ENCODE results near the gene USF1. TPM values are rescaled to one million over a fixed set of nuclear protein-coding genes. Genes with fewer than 3 reads are reported as not detected.
"Not testable (repeated sequence)": the region's sequence is repeated elsewhere in the genome, so short reads cannot be mapped to it uniquely, and the experiment has no call there.

USF1 gene
- total RNA-seq, 1 donor from 2014 or later, result 83.2 TPM

DNA sequence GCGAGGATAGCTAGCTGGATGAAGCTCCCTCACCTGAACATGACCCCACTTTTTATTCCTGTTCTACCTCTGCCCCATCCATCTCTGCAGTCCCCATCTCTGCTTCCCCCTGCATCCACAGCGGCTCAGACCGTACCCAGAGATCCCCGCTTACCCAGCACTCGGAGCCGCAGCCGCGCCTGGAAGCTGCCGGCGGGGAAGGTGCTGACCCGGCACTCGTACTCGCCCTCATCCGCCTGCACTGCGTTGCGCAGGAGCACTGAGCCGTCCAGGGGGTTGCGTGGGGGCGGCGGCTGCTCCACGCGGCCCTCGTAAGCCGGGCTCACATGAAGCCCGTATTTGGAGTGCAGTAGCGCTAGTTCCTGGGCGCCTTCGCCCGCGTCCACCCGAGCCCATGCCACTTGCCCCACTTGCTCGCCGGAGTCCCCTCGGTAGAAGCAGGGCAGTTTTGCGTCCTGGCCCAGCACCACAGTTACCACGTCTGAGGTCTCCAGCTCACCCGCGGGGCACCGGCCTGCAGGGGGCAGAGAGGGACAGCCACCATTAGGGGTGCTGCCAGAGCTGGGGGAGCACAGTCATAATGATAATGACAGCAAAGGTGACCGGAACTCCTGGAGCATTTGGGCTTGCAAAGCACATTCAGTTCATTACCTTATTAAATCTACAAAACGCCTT lies 33.8 kb upstream of the USF1 start:
- DNase-seq (ENCODE audit: low read depth in 2 of 2), result no peak

GRCh38 chr1:161077426-161077825 lies 31.6 kb upstream of the USF1 start:
- DNase-seq (ENCODE audit: low read depth in 2 of 2), result no peak

GRCh38 chr1:161076410-161076809 lies 30.6 kb upstream of the USF1 start:
- no peak for DNase-seq (ENCODE audit: low read depth in 2 of 2)

GRCh38 chr1:161074676-161075368 lies 29.0 kb upstream of the USF1 start:
- no peak for DNase-seq (ENCODE audit: low read depth in 2 of 2)

DNA sequence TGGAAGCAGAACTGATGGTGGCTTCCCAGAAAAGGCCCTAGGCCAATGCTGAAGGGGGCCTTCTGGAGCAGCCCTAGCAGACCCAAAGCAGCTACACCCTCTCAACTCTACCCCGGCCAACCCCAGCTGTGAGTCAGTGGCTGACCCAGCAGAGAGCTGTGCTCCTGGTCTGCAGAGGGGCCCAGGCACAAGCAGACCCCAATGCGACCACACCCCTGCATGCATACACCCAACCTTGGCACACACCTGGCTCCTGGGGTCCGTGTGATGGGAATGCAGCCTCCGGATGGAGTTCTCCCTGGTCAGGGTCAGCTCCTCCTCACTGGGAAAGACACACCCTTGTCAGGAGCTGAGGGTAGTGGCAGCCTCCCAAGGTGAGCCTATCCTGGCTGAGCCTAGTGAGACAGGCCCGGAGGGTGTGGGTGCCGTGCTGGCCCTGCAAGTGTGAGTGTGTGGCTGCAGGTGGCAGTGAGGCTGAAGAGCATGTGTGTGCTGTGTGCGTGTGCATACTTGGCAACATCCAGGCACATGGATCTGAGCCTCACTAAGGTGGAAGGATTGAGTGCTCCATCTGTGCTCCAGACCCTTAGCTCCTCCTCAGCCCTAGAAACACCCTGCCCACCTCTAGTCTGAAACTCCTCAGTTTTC lies 27.8 kb upstream of the USF1 start:
- DNase-seq (ENCODE audit: low read depth in 2 of 2), result no peak

DNA sequence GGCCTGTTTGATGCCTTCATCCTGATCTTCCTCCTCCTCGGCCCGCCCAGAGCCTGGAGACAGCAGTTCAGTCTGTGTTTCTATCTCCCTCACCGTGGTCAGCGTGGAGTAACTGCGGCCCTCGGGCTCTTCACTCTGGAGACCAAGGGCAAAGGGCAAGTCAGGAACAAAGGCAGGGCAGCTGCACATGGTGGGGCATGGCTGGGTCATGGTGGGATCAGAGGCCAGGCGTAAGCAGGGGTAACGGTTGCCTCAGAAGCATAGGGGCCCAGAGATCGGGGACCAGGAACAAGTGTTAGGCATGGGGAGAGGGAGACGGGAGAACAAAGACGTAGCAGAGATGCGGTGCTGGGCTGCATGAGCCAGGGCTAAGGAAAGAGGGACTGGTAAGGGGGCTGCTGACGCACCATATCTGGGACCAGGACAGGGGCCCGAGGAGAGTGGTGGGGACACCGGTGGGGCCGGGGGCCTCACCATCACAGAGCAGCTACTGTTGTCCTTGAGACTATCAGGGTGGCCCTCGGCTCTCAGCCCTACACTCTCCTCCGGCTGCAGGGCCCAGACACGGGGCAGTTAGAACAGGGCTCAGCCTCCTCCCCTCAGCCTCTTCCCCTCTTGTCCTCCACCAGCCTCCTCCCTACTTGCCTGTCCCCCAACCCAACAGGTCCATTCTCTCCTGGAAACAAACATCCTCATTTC lies 27.1 kb upstream of the USF1 start:
- DNase-seq (ENCODE audit: low read depth in 2 of 2), result no peak

DNA sequence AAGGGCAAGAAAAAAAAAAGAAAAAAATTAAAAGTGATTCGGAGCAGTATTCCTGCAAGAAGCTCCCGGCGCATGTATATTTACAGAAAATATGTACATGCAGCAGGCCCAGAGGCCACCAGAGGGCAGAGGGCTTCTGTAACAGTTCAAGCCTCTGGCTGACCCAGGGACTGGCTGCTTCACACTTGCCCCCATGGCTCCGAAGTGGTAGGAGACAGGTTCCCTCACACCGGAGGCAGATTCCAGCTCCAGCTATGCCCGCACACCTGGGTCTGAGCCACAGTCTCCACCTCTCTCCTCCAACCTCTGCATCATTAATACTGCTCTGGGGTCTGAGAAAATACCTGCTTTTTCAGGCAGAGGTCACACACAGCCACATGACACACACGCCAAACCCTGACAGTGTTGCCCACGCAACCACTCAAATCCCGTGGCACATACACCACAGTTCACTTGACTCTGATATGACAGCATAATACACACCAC lies 26.2 kb upstream of the USF1 start:
- peak in 1 of 2 donors; percentile 17 for DNase-seq (ENCODE audit: low read depth in 2 of 2)

GRCh38 chr1:161070761-161071160 lies 25.0 kb upstream of the USF1 start:
- DNase-seq (ENCODE audit: low read depth in 2 of 2), result no peak

- DNase-seq (ENCODE audit: low read depth in 2 of 2), result no peak
Measured at GRCh38 chr1:161069731-161070270, 24.0 kb upstream of the USF1 start, which contains the start of gene ARHGAP30. Gene ARHGAP30 (minus strand): TSS chr1:161069891. CDS start chr1:161069624, 267 bp downstream.

- DNase-seq (ENCODE audit: low read depth in 2 of 2), result no peak
Measured at GRCh38 chr1:161069241-161069640, 23.5 kb upstream of the USF1 start.

GRCh38 chr1:161068306-161069234 lies 22.8 kb upstream of the USF1 start:
- no peak for DNase-seq (ENCODE audit: low read depth in 2 of 2)

DNA sequence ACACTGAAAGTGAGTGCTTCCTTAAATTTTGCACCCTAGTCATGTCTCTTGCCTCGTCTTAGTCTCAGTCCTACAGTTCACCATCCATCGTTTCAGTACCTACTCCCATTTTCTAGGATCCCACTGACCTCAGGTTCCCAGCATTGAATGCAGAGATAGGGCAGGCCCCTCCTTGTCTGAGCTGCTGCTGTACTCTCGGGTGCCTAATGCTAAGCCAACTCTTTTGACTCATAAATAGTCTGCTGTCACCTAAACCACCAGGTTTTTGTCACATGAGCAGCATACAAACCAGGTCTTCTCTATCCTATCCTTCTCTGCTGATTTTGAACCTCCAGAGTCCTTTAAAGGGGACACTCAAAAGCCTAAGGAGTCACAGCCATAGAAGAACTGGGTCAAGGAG lies 20.9 kb upstream of the USF1 start:
- no peak for DNase-seq (ENCODE audit: low read depth in 2 of 2)

DNA sequence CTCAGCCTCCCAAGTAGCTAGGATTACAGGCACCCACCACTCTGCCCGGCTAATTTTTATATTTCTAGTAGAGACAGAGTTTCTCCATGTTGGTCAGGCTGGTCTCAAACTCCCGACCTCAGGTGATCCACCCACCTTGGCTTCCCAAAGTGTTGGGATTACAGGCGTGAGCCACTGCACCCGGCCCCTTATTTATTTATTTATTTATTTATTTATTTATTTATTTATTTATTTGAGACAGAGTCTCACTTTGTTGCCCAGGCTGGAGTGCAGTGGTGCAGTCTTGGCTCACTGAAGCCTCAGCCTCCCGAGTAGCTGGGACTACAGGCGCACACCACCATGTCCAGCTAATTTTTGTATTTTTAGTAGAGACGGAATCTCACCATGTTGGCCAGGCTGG lies 19.9 kb upstream of the USF1 start:
- not testable (repeated sequence) for DNase-seq (ENCODE audit: low read depth in 2 of 2)

DNA sequence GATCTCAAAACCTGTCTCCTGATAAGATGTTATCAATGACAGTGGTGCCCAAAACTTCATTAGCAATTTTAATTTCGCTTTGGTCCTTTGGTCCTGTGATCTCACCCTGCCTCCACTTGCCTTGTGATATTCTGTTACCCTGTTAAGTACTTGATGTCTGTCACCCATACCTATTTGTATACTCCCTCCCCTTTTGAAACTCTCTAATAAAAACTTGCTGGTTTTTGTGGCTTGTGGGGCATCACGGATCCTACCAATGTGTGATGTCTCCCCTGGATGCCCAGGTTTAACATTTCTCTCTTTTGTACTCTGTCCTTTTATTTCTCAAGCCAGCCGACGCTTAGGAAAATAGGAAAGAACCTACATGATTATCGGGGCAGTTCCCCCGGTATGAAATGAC lies 18.2 kb upstream of the USF1 start:
- DNase-seq (ENCODE audit: low read depth in 2 of 2), result not testable (repeated sequence)

DNA sequence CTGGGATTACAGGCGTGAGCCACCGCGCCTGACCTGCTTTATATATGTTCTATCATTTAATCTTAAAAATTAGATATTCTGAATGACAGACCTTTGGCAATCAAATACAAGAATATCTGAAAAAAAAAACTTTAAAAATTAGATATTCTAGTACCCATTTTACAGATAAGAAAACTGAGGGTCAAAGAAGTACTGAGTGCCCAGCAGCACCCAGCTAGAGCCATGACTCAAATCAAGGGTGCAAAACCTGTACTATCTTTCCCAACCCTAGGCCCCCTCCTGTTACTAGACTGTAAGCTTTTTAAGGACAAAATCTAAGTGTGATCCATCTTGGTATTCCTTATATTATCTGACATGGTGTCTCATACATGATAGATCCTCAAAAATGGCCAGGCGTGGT lies 15.6 kb upstream of the USF1 start:
- no peak for DNase-seq (ENCODE audit: low read depth in 2 of 2)

- no peak for DNase-seq (ENCODE audit: low read depth in 2 of 2)
Measured at GRCh38 chr1:161059293-161059692, 13.5 kb upstream of the USF1 start.

- no peak for DNase-seq (ENCODE audit: low read depth in 2 of 2)
Measured at GRCh38 chr1:161054805-161055204, 9.0 kb upstream of the USF1 start.

- no peak for DNase-seq (ENCODE audit: low read depth in 2 of 2)
Measured at GRCh38 chr1:161054232-161054631, 8.5 kb upstream of the USF1 start.

DNA sequence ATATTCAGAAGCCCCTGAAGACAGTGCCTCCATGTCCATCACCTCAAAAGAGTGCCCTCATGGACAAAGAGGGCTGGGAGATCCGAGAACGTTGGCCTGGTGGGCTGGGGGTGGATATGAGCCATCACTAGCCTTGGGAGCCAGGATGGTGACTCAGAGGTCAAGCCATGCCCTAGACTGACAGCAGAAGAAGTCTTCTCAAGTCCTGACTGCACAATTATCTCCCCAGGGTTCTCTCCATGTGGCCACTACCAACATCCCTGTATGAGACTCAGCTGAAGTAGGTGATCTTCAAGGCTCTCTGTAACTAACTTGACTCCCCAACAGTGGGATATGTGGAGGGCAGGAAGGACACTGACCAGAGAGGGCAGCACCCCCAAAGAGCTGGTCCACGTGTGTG lies 7.1 kb upstream of the USF1 start:
- DNase-seq (ENCODE audit: low read depth in 2 of 2), result no peak

GRCh38 chr1:161051219-161051618 lies 5.4 kb upstream of the USF1 start:
- no peak for DNase-seq (ENCODE audit: low read depth in 2 of 2)
